Ishikawa (cell line): ENCODE measurements around the gene INHBC.

Source experiments
- CEBPB ChIP-seq: IDR thresholded peaks from 2 replicates; pipeline ENCODE4 v1.6.1; 2012
- CREB1 ChIP-seq: IDR thresholded peaks from 2 replicates; pipeline ENCODE4 v1.6.1; 2012; ENCODE audit warnings: low read depth
- EGR1 ChIP-seq: IDR thresholded peaks from 2 replicates; pipeline ENCODE4 v1.6.1; 2012
- EP300 ChIP-seq: IDR thresholded peaks from 2 replicates; pipeline ENCODE4 v1.6.1; 2012; ENCODE audit warnings: borderline replicate concordance
- FOXM1 ChIP-seq: IDR thresholded peaks from 2 replicates; pipeline ENCODE4 v1.6.1; 2012; ENCODE audit warnings: low read depth, borderline replicate concordance
- NFIC ChIP-seq: IDR thresholded peaks from 2 replicates; pipeline ENCODE4 v1.6.1; 2012
- RAD21 ChIP-seq: IDR thresholded peaks from 2 replicates; pipeline ENCODE4 v1.6.1; 2012; ENCODE audit warnings: low read depth
- TAF1 ChIP-seq: IDR thresholded peaks from 2 replicates; pipeline ENCODE4 v1.6.1; 2012; ENCODE audit warnings: low read depth, mild to moderate bottlenecking
- TCF12 ChIP-seq: IDR thresholded peaks from 2 replicates; pipeline ENCODE4 v1.6.1; 2012; ENCODE audit warnings: low read depth
- TEAD4 ChIP-seq: IDR thresholded peaks from 2 replicates; pipeline ENCODE4 v1.6.1; 2012
- YY1 ChIP-seq: IDR thresholded peaks from 2 replicates; pipeline ENCODE4 v1.6.1; 2012; ENCODE audit warnings: low read depth
- ZBTB7A ChIP-seq: IDR thresholded peaks from 2 replicates; pipeline ENCODE4 v1.6.1; 2012; ENCODE audit warnings: low read depth
- TF ChIP-seq, protein P1 (sequence below): IDR thresholded peaks from 2 replicates; pipeline ENCODE4 v1.6.1; 2012
- TF ChIP-seq, protein P2 (sequence below): IDR thresholded peaks from 2 replicates; pipeline ENCODE4 v1.6.1; 2012; ENCODE audit warnings: low read depth, mild to moderate bottlenecking
- TF ChIP-seq, protein P3 (sequence below): IDR thresholded peaks from 2 replicates; pipeline ENCODE4 v1.6.1; 2012

The INHBC gene

DNA sequence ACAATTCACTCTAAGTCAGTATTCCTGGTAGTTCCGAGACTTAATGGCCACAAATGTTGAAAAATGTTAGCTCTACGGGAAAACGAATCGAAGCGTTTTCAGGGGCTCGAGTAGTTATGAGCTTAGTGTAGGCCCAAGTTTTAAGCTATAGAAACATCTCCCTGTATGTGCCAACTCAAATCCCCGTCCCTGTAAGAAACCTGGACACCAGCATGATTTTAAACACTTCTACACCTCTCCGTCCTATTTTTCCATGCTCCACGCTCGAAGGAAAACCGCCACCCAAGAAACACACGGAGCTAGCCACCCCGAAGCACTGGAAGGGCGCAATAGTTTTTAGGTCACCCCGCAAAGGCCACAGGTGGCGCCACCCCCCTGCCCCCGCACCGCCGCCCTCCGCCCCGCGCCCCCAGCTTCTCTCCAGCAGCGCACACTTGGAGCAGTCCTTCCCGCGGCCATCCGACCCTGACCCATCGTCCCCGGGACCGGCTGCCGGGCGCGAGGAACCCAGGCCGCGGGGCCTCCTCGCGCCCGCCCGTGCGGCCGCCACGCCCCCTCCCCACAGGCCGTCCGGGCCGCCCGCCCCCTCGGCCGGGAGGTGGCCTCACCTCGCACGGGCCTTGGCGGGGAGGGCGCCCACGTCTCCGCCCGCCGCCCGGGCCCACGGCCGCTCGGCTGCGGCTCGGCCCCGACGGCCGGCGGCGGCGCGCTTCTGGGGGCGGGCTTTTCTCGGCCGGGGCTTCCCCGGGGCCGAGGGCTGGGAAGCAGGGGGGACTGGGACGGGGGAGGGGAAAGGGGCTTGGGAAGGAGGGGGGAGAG lies 4.3 kb upstream of the INHBC start:
- TF ChIP-seq, protein P1, sequence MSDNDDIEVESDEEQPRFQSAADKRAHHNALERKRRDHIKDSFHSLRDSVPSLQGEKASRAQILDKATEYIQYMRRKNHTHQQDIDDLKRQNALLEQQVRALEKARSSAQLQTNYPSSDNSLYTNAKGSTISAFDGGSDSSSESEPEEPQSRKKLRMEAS: peak; percentile 28
- TF ChIP-seq, protein P2, sequence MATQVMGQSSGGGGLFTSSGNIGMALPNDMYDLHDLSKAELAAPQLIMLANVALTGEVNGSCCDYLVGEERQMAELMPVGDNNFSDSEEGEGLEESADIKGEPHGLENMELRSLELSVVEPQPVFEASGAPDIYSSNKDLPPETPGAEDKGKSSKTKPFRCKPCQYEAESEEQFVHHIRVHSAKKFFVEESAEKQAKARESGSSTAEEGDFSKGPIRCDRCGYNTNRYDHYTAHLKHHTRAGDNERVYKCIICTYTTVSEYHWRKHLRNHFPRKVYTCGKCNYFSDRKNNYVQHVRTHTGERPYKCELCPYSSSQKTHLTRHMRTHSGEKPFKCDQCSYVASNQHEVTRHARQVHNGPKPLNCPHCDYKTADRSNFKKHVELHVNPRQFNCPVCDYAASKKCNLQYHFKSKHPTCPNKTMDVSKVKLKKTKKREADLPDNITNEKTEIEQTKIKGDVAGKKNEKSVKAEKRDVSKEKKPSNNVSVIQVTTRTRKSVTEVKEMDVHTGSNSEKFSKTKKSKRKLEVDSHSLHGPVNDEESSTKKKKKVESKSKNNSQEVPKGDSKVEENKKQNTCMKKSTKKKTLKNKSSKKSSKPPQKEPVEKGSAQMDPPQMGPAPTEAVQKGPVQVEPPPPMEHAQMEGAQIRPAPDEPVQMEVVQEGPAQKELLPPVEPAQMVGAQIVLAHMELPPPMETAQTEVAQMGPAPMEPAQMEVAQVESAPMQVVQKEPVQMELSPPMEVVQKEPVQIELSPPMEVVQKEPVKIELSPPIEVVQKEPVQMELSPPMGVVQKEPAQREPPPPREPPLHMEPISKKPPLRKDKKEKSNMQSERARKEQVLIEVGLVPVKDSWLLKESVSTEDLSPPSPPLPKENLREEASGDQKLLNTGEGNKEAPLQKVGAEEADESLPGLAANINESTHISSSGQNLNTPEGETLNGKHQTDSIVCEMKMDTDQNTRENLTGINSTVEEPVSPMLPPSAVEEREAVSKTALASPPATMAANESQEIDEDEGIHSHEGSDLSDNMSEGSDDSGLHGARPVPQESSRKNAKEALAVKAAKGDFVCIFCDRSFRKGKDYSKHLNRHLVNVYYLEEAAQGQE: no peak
- TF ChIP-seq EP300 (no peak), TEAD4 (0 out of 2 replicates have a peak, but pooled peaks have one; percentile 3), TAF1 (no peak), ZBTB7A (peak; percentile 63; the same call in 1 of the 2 replicates), YY1 (0 out of 2 replicates have a peak, but pooled peaks have one; percentile 4), TCF12 (no peak), NFIC (no peak)

DNA sequence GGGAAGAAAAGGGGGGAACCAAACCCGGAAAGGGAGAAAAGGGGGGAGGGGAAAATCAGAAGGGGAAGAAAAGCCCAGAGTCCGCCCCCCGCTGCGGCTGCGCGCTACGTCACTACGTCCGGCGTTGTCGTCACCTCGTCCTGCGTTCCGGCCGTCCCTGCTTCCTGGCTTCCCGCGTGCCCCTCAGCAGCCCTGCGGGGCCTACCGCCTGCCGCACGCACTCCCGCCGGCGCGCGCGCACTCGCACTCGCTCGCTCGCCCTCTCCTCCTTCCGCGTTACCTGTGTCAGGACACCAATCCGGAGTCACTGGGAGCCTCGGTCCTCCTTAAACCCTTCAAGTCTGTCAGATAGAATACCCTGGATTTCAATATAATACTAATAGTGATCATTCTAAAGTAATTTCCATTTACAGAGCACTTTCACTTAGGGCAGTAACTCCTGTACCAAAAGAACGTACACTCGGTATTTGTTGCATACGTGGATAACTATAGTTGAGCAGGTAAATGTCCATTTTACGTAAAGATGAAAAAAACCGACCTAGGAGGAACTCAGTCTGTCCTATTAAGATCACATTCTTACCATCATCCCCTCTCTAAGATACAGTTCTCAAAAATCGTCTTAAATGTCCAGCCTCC lies 3.5 kb upstream of the INHBC start, which contains the start of gene R3HDM2:
R3HDM2 (minus strand) TSS at position 113 of the 636 bp plus-strand sequence. CDS start 120,615 bp downstream, outside the sequence.
- TF ChIP-seq, protein P3, sequence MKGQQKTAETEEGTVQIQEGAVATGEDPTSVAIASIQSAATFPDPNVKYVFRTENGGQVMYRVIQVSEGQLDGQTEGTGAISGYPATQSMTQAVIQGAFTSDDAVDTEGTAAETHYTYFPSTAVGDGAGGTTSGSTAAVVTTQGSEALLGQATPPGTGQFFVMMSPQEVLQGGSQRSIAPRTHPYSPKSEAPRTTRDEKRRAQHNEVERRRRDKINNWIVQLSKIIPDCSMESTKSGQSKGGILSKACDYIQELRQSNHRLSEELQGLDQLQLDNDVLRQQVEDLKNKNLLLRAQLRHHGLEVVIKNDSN: peak; percentile 55
- TF ChIP-seq TCF12: peak; percentile 47; the same call in 1 of the 2 replicates
- TF ChIP-seq TAF1: peak; percentile 89
- no peak for TF ChIP-seq ZBTB7A
- no peak; the same call in 1 of the 2 replicates for TF ChIP-seq EP300
- TF ChIP-seq, protein P2: no peak
- TF ChIP-seq TEAD4: peak; percentile 60; the same call in 1 of the 2 replicates
- peak; percentile 16; the same call in 1 of the 2 replicates for TF ChIP-seq YY1
- peak; percentile 93 for TF ChIP-seq CREB1
- TF ChIP-seq CEBPB: no peak
- no peak for TF ChIP-seq FOXM1
- TF ChIP-seq NFIC: no peak
- no peak for TF ChIP-seq EGR1
- no peak for TF ChIP-seq RAD21
- TF ChIP-seq, protein P1: peak; percentile 99

DNA sequence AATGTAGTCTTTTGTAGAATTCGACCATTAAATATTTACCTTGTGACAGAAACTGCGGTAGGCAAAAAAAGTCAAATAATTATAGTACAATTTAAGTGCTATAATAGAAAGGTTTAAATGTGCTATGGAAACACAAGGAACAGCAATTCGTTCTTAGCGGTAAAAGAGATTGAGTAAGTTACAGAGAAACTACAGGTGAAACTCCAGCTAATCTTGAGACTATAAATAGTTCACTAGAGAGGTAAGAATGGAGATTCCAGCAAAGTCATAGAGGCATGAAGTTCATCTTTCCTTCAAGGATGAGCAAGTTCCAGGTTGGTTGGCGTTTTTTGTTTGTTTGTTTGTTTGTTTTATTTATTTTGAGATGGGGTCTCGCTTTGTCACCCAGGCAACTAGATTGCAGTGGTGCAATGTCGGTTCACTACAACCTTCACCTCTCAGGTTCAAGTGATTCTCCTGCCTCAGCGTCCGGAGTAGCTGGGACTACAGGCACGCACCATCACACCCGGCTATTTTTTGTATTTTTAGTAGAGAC lies 2.9 kb upstream of the INHBC start:
- TF ChIP-seq CREB1 (no peak), TAF1 (no peak; the same call in 1 of the 2 replicates), FOXM1 (no peak), TEAD4 (no peak), YY1 (no peak), TCF12 (no peak), NFIC (no peak), CEBPB (no peak), EGR1 (no peak), EP300 (no peak), ZBTB7A (no peak), RAD21 (no peak)
- TF ChIP-seq, protein P2: no peak
- TF ChIP-seq, protein P1: no peak
- TF ChIP-seq, protein P3: no peak
